ENCODE results near the gene NIPBL.
"Not testable (repeated sequence)": the region's sequence is repeated elsewhere in the genome, so short reads cannot be mapped to it uniquely, and the experiment has no call there.

NIPBL gene, protein sequence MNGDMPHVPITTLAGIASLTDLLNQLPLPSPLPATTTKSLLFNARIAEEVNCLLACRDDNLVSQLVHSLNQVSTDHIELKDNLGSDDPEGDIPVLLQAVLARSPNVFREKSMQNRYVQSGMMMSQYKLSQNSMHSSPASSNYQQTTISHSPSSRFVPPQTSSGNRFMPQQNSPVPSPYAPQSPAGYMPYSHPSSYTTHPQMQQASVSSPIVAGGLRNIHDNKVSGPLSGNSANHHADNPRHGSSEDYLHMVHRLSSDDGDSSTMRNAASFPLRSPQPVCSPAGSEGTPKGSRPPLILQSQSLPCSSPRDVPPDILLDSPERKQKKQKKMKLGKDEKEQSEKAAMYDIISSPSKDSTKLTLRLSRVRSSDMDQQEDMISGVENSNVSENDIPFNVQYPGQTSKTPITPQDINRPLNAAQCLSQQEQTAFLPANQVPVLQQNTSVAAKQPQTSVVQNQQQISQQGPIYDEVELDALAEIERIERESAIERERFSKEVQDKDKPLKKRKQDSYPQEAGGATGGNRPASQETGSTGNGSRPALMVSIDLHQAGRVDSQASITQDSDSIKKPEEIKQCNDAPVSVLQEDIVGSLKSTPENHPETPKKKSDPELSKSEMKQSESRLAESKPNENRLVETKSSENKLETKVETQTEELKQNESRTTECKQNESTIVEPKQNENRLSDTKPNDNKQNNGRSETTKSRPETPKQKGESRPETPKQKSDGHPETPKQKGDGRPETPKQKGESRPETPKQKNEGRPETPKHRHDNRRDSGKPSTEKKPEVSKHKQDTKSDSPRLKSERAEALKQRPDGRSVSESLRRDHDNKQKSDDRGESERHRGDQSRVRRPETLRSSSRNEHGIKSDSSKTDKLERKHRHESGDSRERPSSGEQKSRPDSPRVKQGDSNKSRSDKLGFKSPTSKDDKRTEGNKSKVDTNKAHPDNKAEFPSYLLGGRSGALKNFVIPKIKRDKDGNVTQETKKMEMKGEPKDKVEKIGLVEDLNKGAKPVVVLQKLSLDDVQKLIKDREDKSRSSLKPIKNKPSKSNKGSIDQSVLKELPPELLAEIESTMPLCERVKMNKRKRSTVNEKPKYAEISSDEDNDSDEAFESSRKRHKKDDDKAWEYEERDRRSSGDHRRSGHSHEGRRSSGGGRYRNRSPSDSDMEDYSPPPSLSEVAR (N-terminal part only)

DNA sequence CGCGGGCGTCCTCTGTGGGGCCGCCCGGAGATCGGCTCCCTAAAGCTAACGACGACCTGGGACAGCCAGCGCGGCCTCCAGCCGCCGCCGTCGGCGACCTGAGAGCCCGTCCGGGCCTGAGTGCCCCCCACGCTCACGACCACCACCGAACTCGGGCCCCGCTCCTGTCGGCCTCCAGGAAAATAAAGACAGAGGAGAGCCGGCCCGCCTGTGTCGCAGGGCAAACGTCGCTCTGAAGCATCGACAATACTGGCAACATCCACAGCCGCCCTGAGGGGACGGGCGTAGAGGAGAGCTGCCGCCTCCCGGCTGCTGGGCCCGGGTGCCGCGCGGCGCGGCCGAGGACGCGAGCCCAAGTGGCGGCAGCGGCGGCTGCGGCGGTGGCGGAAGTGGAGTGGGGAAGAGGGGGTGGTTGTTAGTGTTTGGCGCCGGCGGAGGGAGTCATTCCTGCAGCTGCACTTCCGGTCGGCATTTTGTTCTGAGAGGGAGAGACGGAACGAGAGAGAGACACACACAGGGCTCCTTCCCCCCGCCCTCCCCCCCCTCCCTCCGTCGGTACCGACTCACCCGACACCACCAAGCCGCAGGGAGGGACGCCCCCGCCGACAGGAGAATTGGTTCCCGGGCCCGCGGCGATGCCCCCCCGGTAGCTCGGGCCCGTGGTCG lies at the start of gene NIPBL:
NIPBL (plus strand) TSS at position 471 of the 666 bp plus-strand sequence. CDS start 76,928 bp downstream, outside the sequence.
- intact Hi-C loops (cut with DNase I): loop anchor here (5.0 to 10.0 kb wide), 2 partner anchors 68 to 134 kb away; no protein-coding TSS in a partner anchor
- DNase-seq: peak; percentile 84 to 96 (median 93)

DNA sequence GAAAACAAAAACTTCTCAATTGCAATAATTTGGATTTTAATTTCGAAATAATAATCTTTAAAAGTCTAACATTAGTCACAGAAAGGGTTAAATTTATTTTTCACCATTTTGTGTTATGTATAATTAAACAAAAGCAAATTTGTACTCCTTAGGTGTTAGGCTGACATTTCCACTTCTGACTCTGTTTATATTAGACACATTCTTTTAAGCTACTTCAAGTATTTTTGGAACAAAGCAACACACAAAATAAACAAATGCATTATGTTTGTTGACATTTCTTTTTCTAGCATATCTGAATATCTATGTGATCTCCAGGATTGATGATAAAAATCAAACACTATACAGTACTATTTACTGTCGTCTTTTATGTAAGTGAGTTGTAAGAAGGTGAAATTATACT lies 44.3 kb upstream of the NIPBL start:
- no peak for DNase-seq
- intact Hi-C loops (cut with DNase I): no loop called here

DNA sequence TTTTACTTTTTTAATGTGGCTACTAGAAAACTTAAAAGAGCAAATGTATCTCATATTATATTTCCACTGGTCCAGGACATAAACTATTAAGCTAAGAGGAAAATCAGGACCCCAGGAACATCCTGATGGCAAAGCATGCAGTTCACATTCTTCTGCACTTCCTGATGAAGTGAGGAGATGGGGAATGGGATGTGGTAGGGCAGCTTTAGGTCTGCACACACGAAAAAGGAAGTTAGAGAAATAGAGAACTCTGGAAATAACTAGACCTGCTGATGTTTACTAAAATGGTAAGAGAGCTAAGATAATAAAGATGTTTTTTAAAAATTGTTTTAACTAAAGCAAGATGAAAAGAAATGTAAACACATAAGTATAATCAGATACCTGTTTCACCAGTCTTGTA lies 39.7 kb upstream of the NIPBL start:
- intact Hi-C loops (cut with DNase I): no loop called here
- peak in 1 of 42 donors; percentile 6 for DNase-seq

DNA sequence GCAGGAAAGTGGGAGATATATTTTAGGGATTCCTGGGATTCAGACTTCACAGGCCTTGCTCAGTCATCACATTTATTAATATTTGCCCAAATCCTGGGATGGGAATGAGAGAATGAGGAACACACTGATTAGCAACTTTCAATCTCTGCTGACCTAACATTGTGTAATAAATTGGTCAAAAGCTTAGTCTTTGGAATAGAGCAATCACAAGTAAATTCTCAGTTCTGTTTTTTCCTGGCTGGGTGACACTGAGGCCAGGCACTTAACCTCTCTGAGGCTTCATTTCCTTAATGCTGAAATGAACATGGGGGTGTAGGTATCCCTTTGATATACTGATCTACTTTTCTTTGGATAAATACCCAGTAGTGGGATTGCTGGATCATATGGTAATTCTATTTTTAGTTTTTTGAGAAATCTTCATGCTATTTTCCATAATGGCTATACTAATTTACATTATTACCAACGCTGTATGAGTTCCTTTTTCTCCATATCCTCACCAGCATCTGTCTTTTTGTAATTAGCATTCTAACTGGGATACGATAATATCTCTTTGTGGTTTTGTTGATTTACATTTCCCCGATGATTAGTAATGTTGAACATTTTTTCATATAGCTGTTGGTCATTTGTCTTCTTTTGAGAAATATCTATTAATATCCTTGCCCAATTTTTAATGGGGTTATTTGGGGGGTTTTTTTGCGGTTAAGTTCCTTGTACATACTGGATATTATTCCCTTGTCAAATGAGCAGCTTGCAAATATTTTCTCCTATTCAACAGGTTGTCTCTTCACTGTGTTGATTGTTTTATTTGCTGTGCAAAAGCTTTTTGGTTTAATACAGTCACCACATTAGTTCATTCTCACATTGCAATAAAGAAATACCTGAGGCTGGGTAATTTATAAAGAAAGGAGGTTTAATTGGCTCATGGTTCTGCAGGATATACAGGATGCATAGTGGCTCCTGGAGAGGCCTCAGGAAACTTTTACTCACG lies 36.8 kb upstream of the NIPBL start:
- DNase-seq: no peak
- intact Hi-C loops (cut with DNase I): no loop called here

DNA sequence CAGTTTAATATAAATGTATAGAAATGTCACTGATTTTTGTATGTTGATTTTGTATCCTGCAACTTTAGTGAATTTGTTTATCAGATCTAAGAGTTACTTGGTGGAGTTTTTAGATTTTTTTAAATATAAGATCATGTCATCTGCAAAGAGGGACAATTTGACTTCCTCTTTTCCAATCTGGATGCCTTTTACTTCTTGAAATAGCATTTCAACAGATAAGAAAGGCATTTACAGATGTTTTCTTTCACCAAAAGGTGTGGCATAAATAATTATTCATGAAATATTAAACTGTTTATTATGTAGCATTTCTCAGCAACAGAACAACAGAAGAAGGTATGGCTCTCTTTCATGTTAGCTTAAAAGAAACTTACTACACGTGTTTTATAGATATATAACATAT lies 34.9 kb upstream of the NIPBL start:
- no peak for DNase-seq
- intact Hi-C loops (cut with DNase I): no loop called here

DNA sequence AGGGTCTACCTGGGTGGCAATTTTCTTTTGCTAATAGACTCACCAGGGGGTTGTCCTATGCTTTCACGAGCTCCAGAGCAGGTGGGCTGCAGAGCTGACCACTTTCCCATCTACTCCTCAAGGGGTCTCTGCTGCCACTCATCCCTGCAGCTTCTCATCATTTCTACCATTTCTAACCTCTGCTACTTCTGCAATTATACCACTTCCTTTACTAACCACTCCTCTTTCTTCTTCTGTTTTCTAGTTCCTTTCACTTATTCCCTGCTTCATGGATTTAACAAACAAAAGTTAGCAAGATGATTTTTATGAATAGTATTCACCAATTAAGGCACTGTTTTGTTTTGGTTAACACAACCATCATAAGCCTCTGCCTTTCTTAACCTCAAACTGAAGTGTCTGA lies 34.5 kb upstream of the NIPBL start:
- no peak for DNase-seq
- intact Hi-C loops (cut with DNase I): no loop called here

DNA sequence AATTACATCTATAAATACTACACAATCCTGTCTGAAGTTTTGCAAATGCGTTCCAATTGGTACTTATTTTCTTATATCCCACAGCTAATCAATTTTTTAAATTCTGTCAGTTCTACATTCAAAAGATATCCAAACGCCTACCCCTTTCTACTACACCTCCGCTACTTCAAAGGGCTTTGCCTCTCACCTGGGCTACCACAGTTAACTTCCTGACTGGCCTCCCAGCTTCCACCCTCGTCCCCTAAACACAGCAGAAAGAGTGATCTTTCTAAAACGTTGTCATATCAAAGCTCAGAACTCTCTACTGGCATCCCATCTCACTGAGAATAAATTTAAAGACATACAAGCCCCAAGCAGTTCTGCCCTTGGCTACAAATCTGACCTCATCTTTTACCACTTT lies 32.3 kb upstream of the NIPBL start:
- intact Hi-C loops (cut with DNase I): no loop called here
- DNase-seq: no peak

DNA sequence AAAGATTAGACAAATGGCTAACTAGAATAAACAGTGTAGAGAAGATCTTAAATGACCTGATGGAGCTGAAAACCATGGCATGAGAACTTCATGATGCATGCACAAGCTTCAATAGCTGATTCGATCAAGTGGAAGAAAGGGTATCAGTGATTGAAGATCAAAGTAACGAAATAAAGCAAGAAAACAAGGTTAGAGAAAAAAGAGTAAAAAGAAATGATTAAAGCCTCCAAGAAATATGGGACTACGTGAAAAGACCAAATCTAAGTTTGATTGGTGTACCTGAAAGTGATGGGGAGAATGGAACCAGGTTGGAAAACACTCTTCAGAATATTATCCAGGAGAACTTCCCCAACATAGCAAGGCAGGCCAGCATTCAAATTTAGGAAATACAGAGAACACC lies 28.0 kb upstream of the NIPBL start:
- intact Hi-C loops (cut with DNase I); DNase-seq: not testable (repeated sequence)

DNA sequence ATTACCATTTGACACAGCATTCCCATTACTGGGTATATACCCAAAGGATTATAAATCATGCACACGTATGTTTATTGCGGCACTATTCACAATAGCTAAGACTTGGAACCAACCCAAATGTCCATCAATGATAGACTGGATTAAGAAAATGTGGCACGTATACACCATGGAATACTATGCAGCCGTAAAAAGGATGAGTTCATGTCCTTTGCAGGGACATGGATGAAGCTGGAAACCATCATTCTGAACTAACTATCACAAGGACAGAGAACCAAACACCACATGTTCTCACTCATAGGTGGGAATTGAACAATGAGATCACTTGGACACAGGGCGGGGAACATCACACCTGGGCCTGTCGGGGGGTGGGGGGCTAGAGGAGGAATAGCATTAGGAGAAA lies 23.7 kb upstream of the NIPBL start:
- DNase-seq; intact Hi-C loops (cut with DNase I): not testable (repeated sequence)

DNA sequence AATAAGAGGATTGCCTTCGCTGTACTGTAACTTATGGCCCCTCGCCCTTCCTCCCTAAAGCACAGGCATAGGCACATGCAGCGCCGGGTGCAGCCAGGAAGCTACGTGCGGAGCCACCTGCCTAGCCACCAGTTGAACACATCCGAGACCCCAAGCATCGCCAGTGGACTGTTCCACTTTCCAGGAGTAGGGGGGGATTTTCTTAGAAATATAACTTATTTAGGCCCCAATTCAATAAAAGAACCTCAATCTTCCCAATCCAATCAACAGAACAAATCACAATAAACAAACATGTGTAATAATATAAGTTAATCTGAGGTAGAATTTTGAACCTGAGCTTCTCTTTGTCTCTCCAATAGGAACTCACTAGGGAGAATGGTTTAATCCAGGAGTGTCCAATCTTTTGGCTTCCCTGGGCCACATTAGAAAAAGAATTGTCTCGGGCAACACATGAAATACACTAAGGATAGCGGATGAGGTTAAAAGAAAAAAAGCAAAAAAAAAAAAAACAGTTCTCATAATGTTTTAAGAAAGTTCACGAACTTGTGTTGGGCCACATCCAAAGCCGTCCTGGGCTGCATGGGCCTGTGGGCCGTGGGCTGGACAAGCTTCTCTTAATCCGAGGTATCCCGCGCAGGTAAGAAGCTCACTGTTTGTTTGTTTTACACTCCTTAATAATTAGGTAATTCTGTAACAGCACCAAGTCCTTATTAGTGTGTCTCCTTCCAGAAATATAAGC lies 22.0 kb upstream of the NIPBL start:
- intact Hi-C loops (cut with DNase I): no loop called here
- DNase-seq: no peak

DNA sequence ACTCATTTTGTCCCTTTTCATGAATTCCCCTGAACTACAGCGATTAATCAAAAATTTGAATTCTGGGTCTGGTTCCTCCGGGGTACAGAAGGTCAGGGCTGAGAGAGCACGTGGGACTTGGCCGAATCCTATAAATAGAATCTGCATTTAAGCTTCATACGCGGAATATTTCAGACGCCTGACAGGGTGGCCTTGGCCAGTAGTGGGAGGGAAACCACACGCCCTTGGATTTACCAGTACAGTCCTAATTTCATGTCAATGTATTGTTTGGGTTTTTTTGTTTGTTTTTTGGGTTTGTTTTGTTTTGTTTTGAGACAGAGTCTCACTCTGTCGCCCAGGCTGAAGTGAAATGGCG lies 21.5 kb upstream of the NIPBL start:
- intact Hi-C loops (cut with DNase I): no loop called here
- no peak for DNase-seq

DNA sequence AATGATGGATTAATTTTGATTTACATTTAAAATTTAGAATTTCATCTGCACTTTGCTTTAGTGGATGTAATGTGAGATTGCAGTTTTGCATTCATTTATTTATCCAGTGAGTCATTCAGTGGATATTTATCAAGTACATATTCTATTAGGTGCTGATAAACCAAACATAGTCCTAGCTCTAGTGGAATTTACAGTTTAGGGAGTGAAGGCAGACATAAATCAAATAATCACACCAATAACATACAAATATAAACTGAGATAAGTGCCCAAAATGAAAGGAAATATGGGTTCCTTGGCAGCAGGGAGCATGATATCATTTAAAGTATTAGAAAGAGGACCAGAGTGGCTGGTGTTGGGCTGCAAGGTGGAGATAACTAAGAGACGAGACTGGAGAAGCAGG lies 14.7 kb upstream of the NIPBL start:
- DNase-seq: no peak
- intact Hi-C loops (cut with DNase I): no loop called here

DNA sequence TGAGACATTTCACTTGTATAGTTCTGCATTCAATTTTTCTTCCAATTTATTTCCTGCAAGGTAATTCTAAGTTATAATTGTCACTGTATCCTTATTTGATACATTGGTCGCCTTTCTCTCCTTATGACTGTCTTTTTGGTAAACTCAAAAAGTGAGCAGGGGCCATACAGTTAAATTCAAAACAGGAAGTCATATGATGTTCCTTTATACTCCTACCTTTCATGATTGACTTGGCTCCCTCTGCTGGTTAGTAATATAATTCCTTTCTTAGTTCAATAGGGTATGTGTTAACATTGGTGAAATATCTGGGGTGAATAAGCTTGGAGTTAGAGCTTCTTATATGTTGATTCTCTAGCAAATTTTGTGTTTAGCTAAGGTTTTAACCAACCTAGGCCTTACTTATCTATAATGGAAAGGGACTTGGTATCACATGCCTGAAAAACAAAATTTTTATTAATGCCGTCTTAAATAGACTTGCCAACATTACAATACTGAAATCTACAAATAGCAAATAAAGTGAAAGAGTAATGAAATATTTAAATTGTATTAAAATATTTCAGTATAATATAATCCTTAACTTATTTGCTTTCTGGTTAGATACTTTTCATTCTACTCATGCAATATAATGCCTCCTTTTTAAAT lies 6.0 kb upstream of the NIPBL start:
- intact Hi-C loops (cut with DNase I): loop anchor here (10.0 kb wide), 1 partner anchor 74 kb away; no protein-coding TSS in a partner anchor
- DNase-seq: peak in 1 of 42 donors; percentile 5

DNA sequence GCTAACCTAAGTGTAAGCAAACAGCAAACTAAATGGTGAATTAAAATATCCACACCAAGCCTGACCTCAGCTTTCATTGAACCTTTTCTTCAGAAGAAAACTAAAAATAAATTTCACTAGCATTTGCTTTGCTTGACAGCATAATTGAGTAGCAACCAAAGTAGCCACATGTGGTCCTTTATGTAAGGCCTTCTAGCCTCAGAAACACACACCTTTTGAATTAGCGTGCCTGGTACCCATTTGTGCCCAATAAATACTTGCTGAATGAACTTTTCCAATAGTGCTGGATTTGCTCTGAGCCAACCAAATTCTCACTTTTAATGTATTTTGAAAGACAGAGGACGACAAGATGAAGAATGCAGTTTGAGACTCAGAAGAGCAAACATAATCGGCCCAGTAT lies 2.1 kb upstream of the NIPBL start:
- intact Hi-C loops (cut with DNase I): loop anchor here (10.0 kb wide), 1 partner anchor 70 kb away; no protein-coding TSS in a partner anchor
- peak in 1 of 42 donors; percentile 5 for DNase-seq

DNA sequence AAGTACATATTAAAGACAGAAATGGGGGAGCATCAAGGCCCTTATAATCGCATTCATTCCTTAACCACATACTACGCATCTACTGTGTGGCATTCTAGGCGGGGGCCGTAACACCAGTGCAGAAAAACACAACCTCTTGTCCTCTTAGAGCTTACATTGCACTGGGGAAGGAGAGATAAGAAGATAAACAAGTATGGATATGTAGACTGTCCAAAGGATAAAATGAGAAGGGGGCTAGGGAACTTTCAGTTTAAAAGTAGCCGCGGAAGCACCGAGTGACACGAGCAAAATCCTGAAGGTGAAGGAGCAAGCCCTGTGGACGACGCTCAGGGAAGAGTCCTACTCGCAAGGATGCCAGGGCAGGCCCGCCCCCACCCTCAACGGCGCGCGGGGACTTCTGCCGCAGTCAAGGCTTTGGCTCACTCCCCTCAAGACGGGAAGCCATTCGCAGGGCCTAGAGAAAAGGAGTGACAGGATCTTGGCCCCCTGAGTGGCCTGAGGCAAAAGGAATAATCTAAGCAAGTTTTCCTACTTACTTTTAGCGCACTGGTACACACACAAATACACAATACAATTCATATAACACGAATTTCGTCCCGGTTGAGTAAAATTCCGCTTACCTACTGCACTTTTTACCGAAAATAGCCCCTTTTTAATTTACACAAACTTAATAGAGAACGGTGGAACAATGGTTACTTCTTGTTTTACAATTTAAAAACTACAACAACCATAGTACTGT lies 1.3 kb upstream of the NIPBL start:
- intact Hi-C loops (cut with DNase I): loop anchor here (5.0 to 10.0 kb wide), 2 partner anchors 70 to 133 kb away; no protein-coding TSS in a partner anchor
- peak; percentile 29 to 81 (median 62) for DNase-seq

All from head of caudate nucleus (tissue), 42 donors.